GM12864 (cell line): ENCODE data around the gene TNNI3.

ENCODE experiments used
- DNase-seq: peaks from one replicate; pipeline ENCODE4 v3.0.0-alpha.2; 2011; ENCODE audit warnings: low read depth
- H3K4me3 ChIP-seq: 2 replicates; pipeline ENCODE4 v1.5.1; 2011; ENCODE audit warnings: mild to moderate bottlenecking, low read depth, low read length, control low read depth
- CTCF ChIP-seq: IDR thresholded peaks from 2 replicates; pipeline ENCODE4 v1.5.1; 2011; ENCODE audit warnings: low read depth, mild to moderate bottlenecking, moderate library complexity, low read length, control low read depth, inconsistent platforms; ENCODE audit errors: missing control alignments

TNNI3 gene

GRCh38 chr19:55196803-55197202, 39.3 kb upstream of the TNNI3 start:
- no peak overlapping the region for H3K4me3 ChIP-seq
- TF ChIP-seq CTCF = no peak
- no peak for DNase-seq

GRCh38 chr19:55193481-55193880, 35.9 kb upstream of the TNNI3 start:
- no peak for DNase-seq
- no peak for TF ChIP-seq CTCF
- H3K4me3 ChIP-seq = no peak overlapping the region

- DNase-seq = no peak
- TF ChIP-seq CTCF = no peak
- no peak overlapping the region for H3K4me3 ChIP-seq
Measured at GRCh38 chr19:55189403-55189835, 31.9 kb upstream of the TNNI3 start.

- no peak for TF ChIP-seq CTCF
- no peak for DNase-seq
- no peak overlapping the region for H3K4me3 ChIP-seq
Measured at GRCh38 chr19:55188625-55189024, 31.1 kb upstream of the TNNI3 start.

- DNase-seq = no peak
- no peak for TF ChIP-seq CTCF
- H3K4me3 ChIP-seq = no peak overlapping the region
Measured at GRCh38 chr19:55186080-55186479, 28.5 kb upstream of the TNNI3 start.

- no peak for TF ChIP-seq CTCF
- H3K4me3 ChIP-seq = no peak overlapping the region
- no peak for DNase-seq
Measured at GRCh38 chr19:55181740-55182139, 24.2 kb upstream of the TNNI3 start.

- no peak for DNase-seq
- TF ChIP-seq CTCF = no peak
- H3K4me3 ChIP-seq = peak within 1 kb of the TSS; percentile 20
Measured at GRCh38 chr19:55179606-55180484, 22.3 kb upstream of the TNNI3 start, which contains the start of gene SYT5. Gene SYT5, minus strand, starts transcription at chr19:55180289. Its CDS starts 1,248 bp downstream, at chr19:55179041.
